Measurements from ENCODE around the gene ADGRL3.

ADGRL3 gene

DNA sequence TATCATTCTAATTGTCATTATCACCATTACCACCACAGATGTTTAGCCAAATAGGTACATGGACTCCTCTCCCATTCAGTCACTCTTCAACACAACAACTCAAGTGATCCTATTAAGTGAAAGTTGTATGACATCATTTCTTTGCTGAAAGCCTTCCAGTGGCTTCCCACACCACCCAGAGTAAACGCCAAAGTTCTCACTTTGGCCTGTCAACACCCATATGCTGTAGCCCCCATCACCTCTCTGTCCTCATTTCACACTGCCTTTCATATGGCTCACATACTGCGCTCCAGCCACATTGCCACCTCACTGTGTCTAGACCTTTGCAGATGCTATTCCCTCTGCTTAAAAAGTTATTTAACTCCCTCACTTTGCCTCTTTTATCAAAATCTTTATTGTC lies 682.3 kb downstream of the ADGRL3 start:
- no peak for TF ChIP-seq CTCF (IDR thresholded peaks at IDR 0.05; ENCODE audit: insufficient read depth, low read depth, low read length, missing control alignments)
- no peak overlapping the region for H3K4me3 ChIP-seq (ENCODE audit: low read depth, low read length)
- DNase-seq (ENCODE audit: low read depth), result no peak

- TF ChIP-seq CTCF (IDR thresholded peaks at IDR 0.05; ENCODE audit: insufficient read depth, low read depth, low read length, missing control alignments), result no peak
- no peak overlapping the region for H3K4me3 ChIP-seq (ENCODE audit: low read depth, low read length)
- DNase-seq (ENCODE audit: low read depth), result no peak
Observed at GRCh38 chr4:61886131-61886530, 686.0 kb downstream of the ADGRL3 start.

DNA sequence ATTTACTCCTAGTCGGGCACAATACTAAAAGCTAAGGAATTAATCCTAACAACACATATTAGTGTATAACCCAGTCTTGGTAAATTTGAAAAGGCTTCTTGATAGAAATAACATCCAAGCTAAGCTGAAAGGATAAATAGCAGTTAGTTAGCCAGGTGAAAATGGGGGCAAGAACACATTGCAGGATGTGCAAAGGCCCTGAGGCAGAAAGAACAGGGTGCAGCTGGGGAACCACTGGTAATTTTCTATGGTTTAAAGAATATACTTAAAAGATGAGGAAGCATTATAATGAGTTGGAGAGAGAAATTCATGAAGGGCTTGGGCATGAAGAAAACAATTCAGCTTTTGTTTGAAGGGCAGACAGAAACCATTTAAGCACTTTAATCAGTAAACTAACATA lies 689.0 kb downstream of the ADGRL3 start:
- no peak for DNase-seq (ENCODE audit: low read depth)
- TF ChIP-seq CTCF (IDR thresholded peaks at IDR 0.05; ENCODE audit: insufficient read depth, low read depth, low read length, missing control alignments), result no peak
- no peak overlapping the region for H3K4me3 ChIP-seq (ENCODE audit: low read depth, low read length)

- no peak for TF ChIP-seq CTCF (IDR thresholded peaks at IDR 0.05; ENCODE audit: insufficient read depth, low read depth, low read length, missing control alignments)
- DNase-seq (ENCODE audit: low read depth), result no peak
- H3K4me3 ChIP-seq (ENCODE audit: low read depth, low read length), result no peak overlapping the region
Observed at GRCh38 chr4:61890321-61890720, 690.2 kb downstream of the ADGRL3 start.

GRCh38 chr4:61891953-61892352 lies 691.8 kb downstream of the ADGRL3 start:
- no peak for TF ChIP-seq CTCF (IDR thresholded peaks at IDR 0.05; ENCODE audit: insufficient read depth, low read depth, low read length, missing control alignments)
- no peak for DNase-seq (ENCODE audit: low read depth)
- H3K4me3 ChIP-seq (ENCODE audit: low read depth, low read length), result no peak overlapping the region

DNA sequence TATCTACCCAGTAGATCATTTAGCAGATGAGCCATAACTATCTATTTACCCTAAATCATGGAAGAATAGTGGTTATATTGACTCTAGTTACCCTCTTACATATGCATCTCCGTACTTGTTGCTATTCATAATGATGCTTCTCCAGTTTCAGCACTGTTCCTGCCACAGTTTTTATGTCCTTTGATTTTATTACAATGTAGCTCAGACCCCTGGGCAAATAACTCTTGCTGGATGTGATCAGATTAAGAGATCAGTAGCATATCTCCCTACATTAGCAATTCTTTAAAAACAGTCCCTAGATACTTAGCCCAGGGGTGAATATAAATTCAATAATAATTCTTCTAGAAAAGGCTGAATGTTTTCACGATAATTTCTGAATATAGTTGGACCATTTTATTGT lies 696.5 kb downstream of the ADGRL3 start:
- DNase-seq (ENCODE audit: low read depth), result no peak
- TF ChIP-seq CTCF (IDR thresholded peaks at IDR 0.05; ENCODE audit: insufficient read depth, low read depth, low read length, missing control alignments), result no peak
- H3K4me3 ChIP-seq (ENCODE audit: low read depth, low read length), result no peak overlapping the region

DNA sequence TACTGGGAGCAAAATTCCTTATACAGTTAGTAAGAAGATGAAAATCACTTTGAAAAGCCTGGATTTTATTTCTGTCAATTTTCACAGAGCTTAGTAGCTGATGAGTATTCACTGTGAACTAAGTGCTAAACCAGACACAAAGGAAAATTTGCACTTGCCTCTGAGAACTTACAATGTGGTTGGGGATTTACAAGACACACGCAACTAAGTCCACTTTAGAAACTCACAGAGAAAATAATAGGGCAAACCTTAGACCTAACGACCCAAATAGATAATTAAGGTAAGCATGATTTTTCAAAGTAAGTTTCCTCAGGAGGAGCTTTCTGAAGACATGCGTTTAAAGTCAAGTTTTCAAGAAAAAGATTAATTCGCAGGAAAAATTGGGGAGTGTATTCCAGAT lies 708.9 kb downstream of the ADGRL3 start:
- TF ChIP-seq CTCF (IDR thresholded peaks at IDR 0.05; ENCODE audit: insufficient read depth, low read depth, low read length, missing control alignments), result no peak
- H3K4me3 ChIP-seq (ENCODE audit: low read depth, low read length), result no peak overlapping the region
- DNase-seq (ENCODE audit: low read depth), result no peak
